GM12873 (cell line): ENCODE measurements around the gene NPHP4.

Source experiments
- TF ChIP-seq, protein P1 (sequence below): IDR thresholded peaks from 2 replicates; pipeline ENCODE4 v1.5.1; 2012; ENCODE audit warnings: low read depth, mild to moderate bottlenecking, moderate library complexity, low read length, control low read depth; ENCODE audit not compliant: insufficient read depth; ENCODE audit errors: missing control alignments

The NPHP4 gene

DNA sequence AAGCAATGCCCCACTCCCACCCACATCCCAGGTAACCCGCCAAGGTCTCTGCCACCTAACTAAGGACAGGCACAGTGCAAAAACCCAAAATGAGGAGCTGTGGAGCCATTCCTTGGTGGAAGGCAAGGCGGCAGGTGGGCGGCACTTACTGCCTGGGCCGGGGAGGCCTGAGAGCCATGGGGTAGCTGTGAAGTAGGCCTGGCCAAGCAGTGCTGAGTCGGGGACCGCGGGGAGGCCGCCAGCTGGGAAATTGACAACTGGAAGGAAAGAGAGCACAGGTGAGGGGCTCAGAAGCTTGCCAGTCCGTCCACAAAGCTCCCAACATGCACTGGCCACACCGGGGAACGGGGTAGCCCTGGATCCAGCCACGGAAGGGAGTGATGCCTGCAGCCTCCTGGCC is 85.3 kb downstream of the NPHP4 start:
- TF ChIP-seq, protein P1, sequence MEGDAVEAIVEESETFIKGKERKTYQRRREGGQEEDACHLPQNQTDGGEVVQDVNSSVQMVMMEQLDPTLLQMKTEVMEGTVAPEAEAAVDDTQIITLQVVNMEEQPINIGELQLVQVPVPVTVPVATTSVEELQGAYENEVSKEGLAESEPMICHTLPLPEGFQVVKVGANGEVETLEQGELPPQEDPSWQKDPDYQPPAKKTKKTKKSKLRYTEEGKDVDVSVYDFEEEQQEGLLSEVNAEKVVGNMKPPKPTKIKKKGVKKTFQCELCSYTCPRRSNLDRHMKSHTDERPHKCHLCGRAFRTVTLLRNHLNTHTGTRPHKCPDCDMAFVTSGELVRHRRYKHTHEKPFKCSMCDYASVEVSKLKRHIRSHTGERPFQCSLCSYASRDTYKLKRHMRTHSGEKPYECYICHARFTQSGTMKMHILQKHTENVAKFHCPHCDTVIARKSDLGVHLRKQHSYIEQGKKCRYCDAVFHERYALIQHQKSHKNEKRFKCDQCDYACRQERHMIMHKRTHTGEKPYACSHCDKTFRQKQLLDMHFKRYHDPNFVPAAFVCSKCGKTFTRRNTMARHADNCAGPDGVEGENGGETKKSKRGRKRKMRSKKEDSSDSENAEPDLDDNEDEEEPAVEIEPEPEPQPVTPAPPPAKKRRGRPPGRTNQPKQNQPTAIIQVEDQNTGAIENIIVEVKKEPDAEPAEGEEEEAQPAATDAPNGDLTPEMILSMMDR = no peak

GRCh38 chr1:5906116-5906515 is 86.1 kb downstream of the NPHP4 start:
- TF ChIP-seq, protein P1 = no peak

DNA sequence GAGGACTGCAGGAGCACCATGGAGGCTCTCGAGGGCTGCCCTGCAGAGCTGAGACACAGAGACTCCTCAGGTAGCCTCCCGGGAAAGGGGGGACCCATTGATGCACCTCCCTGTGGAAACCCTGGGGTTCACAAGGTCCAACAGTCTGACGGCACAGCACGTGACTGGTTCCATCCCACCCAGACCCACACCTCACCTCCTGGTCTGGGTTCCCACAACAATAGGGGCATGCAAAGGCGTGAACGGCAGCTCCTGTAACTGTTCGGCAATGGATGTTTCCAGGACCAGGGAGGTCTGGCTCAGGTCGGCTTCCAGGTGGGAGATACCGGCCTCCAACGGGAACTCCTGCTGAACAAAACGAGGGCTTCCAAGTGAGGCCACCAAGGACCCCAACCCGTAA is 86.8 kb downstream of the NPHP4 start:
- TF ChIP-seq, protein P1 = no peak

DNA sequence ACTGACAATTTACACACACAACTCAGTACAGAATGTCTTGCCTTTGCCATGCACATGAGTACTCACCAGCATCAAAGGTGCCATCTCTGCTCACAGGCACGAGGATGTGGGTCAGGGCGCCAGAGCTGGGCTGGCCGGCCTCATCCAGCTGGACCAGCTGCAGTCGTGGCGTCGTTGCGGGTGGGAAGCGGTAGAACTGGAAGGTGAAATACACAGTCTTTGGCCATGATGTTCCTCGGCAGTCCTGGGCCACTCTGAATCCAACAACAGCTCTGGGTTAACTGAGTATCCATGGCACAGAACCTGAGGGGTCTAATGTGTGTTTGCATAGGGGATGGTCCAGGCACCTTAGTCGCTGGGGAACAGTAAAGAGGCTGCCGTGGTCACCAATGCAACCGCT is 87.7 kb downstream of the NPHP4 start:
- TF ChIP-seq, protein P1 = no peak

- TF ChIP-seq, protein P1 = no peak
Observed at GRCh38 chr1:5903680-5904079, 88.5 kb downstream of the NPHP4 start.

- TF ChIP-seq, protein P1 = no peak
Observed at GRCh38 chr1:5903031-5903430, 89.2 kb downstream of the NPHP4 start.

DNA sequence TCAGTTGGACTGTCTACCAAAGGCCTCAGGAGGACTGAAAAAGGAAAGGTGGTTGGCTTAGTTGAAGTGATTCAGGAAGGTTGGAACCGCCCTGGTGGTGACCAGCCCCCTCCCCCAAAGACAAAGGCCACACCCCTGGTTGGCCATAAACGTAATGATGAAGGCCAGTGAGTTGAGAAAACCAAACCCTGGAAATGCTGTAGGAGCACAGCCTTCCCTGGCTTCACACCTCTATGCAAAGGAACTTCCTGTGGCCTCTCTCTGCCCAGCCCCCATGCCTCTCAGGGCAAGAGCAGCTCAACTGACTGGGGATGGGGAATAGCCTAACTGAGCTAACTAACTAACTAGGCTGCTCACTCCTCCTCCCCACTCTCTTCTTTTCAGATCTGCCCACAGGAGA is 90.4 kb downstream of the NPHP4 start:
- TF ChIP-seq, protein P1 = no peak
